ENCODE results near the gene AGMAT.

The AGMAT gene

DNA sequence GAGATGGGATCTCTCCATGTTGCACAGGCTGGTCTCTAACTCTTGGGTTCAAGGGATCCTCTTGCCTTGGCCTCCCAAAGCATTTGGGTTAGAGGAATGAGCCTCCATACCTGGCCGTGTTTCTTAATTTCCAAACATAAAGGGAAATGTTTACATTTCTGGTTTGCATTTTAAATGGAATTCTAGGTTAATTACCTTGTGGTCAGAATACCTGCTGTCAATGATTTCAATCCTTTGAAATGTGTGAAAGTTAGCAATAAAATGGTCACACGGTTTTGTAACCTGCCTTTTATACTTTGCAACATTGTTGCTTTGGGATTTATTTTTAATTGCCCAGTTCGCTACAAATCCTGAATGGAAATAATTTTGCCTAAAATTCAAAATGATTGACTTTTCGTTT, 26.3 kb downstream of the AGMAT start:
- no peak for DNase-seq

DNA sequence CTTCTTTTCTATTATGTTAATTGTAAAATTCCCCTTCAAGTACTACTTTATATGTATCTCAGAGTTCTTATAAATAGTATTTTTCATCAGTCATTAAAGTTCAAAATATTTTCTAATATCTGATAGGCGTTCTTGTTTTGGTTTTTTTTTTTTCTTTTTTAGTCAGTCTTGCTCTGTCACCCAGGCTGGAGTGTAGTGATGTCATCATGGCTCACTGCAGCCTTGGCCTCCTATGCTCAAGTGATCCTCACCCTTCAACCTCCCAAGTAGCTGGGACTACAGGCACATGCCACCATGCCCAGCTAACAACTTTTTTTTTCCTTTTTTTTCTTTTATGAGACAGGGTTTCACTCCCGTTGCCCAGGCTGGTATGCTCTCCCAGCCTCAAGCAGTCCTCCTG, 27.3 kb downstream of the AGMAT start:
- DNase-seq = no peak

DNA sequence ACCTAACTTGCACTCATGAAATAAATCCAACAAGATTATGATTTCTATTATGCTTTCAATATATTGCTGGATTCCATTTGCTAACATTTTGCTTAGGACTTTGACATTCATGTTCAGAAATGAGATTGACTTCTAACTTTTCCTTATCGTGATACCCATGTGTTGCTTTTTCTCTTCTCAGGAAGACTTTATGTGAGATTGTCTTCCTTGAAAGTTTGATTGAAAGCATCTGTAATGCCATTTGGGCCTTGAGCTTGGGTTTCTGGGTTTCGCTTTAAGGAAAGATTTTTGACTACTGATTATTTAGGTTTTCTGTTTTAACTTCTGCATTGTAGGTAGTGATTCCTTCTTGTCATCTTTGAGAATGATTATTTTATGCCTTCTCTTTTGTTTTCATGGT, 27.8 kb downstream of the AGMAT start:
- DNase-seq = no peak

DNA sequence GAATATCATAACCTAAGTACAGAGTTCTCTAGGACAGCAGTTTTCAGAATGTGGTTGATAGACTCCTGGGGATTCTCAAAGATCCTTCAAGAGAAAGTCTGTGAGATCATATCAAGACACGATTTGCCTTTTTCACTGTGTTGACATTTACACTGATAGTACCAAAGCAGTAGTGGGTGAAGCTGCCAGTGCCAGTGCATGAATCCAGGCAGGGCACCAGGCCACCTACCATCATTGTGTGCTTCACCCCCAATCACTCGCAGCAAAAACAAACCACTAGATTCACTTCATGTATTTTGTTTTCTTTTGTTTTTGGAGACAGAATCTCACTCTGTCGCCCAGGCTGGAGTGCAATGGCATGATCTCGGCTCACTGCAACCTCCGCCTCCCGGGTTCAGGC, 34.3 kb downstream of the AGMAT start:
- no peak for DNase-seq

DNA sequence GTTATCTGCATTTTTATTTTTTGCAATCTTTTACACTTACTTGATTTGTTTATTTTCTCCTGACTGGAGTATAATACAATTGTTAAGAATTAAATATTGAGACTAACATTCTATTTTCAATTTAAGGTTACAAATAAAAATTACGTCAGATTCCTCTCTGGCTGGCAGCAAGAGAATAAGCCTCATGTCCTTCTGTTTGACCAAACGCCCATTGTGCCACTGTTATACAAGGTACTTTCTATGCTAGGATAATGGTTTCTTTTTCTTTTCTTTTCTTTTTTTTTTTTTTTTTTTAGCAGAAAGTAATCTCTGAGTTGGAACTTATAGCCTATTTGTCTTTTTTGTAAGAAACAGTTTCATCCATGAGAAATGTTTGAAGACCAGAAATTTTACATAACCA, 38.2 kb downstream of the AGMAT start:
- DNase-seq = peak; percentile 13

DNA sequence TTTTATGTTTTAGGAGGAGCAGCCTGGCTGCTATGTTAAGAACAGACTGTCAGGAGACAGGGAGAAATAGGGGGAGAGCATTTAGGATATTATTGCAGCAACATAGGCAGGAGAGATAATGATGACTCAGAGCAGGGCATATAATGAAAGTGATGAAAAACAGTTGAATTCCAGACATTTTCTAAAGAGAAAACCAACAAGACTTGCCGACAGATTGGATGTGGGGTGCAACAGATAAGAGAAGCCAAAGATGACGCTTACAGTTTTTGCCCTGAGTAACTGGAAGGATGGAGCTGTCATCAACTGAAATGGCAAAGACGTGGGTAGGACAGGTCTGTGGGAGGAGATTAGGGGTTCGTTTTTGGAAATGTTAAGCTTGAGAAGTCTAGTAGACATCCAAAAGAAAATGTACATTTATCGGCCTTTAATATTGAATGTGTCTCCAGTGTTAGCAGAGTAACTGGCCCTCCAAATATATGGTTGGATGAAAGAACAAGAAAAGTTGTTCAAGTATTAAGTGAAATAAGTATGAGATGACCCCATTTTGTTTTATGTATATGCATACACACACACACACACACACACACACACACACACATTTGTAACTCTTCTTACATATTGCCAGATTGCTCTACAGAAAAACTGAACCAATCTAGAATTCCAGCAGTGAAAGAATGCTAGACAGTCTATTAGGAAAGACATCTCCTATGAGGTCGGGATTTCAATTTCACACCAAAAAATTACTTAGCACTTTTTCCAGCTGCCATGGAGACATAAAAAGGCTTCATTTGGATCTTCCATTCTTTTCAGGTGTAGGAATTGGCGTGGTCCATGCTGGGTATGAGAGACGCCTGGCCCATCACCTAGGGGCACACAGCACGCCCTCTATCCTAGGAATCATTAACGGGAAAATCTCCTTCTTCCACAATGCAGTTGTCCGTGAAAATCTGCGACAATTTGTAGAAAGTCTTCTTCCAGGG, 41.0 kb downstream of the AGMAT start:
- no peak for DNase-seq

DNA sequence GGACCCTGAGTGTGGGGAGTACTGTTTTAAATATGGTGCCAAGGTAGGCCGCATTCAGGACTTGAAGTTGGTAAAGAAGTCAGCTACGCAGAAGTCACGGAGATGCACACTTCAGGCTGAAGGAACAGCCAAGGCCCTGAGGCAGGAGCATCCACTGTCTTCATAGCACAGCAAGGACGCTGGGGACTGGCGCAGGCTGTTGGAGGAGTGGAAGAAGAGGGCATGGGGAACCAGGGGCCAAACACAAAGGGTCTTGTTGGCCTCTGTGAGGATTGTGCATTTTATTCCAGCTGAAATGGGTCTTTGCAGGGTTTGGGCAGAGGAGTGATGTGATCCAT, 41.6 kb downstream of the AGMAT start:
- DNase-seq = no peak

DNA sequence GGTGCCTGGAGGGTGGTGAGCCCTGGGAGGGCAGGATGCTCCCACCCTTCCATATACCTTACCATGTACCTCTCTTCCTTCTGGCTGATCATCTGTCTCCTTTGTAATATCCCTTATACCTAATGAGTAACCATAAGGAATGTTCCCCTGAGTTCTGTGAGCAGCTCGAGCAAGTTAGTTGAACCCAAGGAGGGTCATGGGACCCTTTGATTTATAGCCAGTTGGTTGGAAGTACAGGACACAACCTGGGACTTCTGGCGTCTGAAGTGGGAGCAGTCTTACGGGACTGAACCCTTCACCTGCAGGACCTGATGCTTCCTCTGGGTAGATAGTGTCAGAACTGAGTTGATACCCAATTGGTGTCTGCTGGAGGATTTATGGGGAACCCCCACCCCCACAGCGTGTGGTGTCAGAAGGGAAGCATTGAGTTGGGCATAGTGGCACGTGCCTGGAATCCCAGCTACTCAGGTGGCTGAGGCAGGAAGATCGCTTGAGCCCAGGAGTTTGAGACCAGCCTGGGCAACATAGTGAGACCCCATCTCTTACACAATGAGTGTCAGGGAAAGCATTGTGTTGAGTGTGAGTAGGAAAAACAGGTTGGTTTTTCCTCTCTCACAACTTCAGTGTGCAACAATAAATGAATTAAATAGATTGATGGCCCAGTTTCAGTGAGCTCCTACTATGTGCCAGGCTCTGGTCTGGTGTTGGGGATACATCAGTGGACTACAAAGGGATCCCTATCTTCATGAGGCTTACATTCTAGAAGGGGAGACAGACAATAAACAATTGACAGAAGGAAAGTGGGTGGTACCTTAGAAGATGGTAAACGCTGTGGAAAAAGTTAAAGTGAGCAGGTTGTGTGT, 42.2 kb downstream of the AGMAT start:
- DNase-seq = no peak

DNA sequence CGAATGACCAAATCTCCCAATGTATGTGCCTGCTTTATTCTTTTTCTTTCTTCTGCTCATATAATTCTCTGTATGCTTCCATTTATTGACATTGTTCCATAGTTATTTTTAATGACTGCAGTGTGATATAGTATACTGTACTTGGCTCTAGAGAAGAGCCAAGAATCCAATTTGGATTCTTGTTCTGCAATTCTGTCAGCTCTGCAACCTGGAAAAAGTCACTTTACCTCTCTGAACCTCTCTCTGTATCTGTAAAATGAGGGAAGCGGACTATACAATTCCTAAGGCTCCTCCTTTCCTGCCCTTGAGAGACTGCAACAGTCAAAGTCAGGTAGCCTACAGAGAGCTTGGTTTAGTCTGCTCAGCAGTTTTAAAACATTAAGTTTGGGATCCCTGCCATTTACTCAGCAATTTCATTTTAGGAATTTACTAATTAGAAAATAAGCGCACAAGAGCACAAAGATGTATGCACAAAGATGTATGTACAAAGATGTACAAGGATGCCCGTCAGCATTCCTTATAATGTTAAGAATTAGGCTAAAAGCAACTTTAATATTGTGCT, 43.5 kb downstream of the AGMAT start:
- DNase-seq = no peak

DNA sequence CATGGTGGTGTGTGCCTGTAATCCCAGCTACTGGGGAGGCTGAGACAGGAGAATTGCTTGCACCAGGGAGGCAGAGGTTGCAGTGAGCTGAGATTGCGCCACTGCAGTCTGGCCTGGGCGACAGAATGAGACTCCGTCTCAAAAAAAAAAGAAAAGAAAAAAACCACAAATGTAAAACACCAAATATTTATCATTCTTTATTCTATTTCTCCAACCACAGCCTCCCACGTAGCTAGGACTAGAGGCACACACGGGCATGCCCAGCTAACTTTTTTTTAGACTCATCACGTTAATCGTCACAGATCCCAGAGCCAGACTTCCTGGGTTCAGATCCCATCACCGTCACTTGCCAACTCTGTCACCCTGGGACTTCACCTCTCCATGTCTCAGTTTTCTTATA, 44.7 kb downstream of the AGMAT start:
- DNase-seq = no peak

DNA sequence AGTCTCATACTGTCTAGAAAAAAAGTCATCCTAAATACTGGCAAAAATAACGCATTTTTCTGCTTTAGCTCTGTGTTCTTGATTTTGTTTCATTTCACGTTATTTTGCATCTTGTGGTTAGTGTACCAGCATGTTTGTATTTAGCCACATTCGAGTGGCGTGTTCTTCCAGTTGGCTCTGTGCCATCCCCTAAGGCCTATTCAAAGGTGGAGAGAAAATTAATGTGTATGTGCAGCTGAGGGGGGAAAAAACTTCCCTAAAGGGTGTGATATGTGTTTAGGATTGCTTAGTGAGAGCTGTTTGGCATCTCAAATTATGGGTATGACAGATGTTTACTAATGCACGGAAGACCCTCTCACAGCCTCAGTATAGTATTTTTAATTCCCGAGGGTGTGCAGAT, 46.1 kb downstream of the AGMAT start:
- no peak for DNase-seq

DNA sequence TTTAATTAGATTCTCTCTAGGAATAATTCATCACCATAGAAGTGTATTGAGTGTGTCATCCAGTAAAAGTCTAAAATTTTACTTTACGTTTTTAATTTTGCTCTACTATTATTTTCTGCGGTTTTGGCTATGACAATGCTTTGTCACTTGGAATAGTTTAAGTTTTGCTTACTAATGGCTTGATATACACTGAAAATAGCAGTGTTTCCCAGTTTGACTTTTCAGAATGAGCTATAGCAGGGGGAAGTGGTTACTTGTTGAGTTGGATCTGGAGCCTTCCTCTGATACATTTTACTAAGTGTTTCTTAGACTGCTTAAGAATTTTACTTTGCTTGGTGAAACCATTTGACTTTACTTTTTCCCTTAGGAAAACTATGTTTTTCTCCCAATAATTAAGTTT, 53.2 kb downstream of the AGMAT start:
- no peak for DNase-seq

DNA sequence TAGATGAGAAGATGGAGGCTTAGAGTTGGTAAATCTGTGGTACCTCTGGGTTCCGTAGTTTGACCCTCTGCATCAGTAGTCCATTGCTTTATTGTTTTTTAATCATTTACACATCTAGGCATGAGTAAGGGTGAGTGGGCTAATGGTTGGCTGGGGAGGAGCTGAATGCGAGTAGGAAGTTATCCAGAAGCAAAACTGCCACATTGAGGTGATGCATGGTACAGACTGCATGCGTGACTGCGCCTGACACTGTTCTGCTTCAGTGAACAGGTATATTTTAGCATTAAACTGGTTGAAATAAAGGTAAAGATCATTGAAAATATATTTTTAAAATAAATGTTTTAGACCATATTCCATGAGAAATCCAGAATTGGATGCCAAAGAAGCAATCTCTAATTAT, 53.8 kb downstream of the AGMAT start:
- no peak for DNase-seq

DNA sequence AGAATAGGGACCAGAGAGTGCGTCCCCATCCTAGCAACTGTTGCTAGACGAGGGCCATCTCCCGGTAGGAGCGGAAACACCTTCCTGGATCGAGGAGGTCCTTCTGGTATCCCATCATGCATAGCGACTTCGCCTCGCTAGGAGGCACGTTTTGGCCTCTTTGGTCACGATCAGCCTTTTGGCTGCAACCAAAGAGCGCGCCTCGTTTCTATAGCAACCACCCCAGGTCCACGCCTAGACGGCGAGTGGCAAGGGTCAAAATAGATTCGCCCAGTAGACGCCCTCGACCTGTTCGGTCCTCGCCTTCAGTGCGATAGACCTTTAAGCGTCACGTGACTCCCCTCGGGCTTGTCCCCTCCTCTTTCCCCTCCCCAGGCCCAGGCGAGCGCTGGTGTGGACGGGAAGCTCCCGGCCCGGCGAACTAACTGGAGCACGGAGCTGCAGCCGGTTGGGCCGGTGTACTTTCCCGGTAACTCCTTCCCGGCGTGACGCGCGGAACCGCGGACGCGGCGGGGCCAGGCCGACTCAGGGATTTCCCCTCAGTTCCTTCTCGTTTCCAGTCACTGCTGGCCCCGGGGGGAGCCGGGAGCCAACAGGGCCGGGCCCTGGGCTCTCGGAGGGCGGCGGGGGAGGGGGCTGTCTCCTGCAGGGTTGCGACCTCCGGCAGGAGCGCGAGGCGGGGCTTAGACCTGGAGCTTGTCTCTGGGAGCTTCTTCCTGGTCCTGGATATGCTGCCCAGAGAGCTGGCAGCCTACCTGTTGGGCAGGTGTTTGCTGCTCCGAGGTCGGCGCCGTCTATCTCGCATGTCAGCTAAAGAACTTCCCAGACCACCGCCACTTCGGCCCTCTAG, 58.1 kb downstream of the AGMAT start, which contains the start of gene DNAJC16:
Gene DNAJC16 (plus strand): TSS at position 359 of the 850 bp plus-strand sequence. CDS start 2,258 bp downstream, outside the sequence.
- peak; percentile 100 for DNase-seq

DNA sequence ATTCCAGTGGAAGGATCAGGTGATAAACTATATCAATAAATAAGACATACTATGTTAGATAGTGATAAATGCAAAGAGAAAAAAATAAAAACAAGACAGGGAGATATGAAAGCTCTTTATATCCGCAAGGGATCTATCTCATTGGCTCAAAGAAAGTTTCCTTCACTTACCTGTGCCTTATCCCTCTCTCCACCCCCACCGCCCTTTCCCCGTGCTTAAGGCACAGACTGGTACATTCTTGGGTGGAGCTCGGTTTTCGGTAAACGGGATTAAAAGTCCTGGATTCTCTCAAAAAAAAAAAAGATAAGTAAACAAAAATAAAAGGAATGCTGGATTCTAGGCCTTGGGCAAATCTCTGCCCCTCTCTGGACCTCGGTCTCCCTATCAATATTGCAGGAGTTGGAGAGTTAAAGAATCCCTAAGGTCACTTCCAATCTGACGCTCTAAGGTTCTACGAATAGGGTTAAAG, 58.8 kb downstream of the AGMAT start:
- no peak for DNase-seq

DNA sequence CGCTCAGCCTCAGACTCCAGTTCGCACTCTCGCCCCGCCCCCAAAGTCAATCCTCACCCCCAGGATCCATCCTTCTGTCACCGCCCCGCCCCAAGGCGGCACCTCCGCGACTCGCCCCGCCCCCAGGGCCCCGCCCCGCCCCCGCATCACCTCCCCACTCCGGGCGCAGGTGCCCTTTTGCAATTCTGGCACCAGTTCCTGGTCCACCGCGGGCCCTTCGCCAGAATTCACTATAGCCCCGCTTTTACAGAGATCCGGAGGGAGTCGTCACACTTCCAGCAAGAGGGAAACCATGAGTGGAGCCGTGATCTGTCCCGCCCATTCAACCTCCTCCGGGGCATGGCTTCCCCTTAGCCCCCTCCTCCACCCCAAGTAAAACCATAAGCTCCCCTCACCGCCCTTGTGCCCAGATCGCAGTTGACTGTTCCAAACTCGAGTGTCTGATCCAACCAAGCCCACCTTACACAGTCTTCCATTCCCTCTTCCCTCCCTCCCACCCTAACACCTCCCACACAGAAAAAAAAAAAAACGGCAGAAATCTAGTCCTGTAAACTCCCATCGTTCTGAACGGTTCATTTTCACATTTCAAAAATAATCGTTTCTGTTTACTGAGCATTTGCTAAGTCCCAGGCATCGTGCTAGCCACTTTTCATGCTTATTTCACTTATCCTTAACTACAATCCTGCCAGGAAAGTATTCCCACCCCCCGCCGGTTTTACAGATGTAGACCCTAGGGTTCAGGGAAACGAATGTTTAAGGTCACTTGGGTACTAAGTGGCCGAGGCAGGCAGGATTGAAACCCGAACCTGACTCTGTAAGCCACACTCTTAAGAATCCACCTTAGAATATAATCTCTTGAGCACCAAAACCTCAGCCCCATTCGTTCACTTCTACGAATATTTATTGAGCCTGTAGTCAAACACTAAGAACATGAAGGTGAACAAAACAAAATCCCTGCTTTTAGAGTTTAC, 59.5 kb downstream of the AGMAT start:
- peak; percentile 44 for DNase-seq

DNA sequence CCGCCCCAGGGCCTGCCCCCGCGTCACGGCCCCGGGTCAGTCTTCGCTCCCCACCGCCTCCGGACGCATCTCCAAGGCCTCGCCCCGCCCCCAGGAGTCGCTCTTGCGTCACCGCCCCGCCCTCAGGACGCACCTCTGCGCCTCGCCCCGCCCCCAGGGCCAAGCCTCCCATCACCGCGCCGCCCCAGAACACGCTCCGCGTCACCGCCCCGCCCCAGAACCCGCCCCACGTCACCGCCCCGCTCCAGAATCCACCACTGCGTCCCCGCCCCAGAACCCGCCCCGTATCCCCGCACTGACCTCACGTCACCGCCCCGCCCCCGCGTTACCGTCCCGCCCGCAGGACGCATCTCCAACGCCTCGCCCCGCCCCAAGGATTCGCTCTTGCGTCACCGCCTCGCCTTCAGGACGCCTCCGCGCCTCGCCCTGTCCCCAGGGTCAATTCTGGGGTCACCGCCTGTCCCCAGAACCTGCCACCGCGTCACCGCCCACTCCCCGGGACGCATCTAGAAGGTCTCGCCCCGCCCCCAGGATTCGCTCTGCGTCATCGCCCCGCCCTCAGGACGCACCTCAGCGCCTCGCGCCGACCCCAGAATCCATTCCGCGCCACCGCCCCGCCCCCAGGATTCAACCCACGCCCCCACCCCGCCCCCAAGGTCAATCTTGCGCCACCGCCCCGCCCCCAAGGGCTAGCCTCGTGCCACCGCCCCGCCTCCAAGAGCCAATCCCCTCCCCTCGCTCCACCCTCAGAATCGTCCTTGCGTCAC, 60.4 kb downstream of the AGMAT start:
- peak; percentile 98 for DNase-seq

DNA sequence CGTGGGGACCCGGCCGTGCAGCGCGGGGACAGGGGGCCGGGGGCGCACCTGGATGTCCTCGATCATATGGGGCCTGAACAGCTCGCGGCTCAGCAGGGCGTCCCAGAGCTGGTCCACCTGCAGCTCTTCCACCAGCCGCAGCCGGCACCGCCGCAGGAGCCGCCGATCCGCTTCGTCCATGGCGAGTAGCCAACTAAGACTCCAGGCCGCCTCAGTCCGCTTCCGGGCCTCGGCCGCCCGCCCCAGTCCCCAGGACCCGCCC, 60.9 kb downstream of the AGMAT start, which contains the start of gene CASP9:
Gene CASP9 (minus strand): TSS at position 195 of the 262 bp plus-strand sequence. CDS start 15 bp downstream, at position 180.
- no peak for DNase-seq

DNA sequence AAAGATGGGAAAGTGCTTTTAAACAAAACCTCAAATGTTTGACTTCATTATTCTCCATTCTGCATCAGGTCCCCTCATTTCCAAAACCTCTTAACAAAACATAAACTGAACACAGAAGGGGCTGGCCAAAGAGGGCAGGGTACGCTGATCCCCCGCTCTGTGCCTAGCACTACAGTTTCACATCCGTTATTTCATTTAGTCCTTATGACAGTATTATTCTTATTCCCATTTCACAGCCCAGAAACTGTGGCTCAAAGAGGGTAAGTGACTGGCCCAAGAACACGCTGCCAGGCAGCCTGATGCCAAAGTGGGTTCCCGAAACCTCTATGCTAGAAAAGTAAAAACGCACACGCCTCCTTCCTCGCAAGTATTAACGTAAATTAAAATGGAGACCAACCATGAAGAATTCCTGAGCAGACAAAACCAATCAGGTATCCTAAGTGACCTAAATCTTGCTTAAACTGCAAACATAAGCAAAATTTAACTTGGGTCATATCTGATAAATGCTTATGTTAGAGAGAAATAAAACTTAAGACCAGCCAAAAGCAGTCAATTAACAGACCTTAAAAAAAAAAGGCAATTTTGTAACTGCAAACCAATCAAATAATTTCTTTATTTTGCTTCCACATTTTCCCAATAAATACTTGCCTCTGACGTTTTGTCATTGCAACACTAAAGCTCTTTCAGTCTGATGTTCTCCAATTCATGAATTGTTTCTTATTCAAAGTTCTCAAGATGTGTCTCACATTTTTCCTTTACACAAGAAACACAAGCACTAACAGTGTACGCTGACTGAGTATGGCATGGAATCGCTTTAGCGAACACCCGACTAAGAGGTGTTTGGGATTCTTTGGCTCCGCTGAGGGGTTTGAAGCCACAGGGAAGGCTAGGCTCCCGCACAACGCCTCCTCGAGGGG, 61.5 kb downstream of the AGMAT start:
- DNase-seq = no peak
